Testis (tissue), 3 donors: ENCODE results near the gene KLK15. TPM values are rescaled to one million over a fixed set of nuclear protein-coding genes. Genes with fewer than 3 reads are reported as not detected.

Source experiments
- DNase-seq: peaks from one replicate; pipeline ENCODE4 v3.0.0-alpha.2; 2019
- H3K27ac ChIP-seq, 2 donors: fragments of 200-600 bp; sonication (generic); one replicate each; pipeline ENCODE4 v1.5.1; 2019
- H3K27me3 ChIP-seq: fragments of 200-600 bp; sonication (generic); one replicate; pipeline ENCODE4 v1.5.1; 2019
- H3K36me3 ChIP-seq: fragments of 200-600 bp; sonication (generic); one replicate; pipeline ENCODE4 v1.5.1; 2017; ENCODE audit warnings: low read depth; ENCODE audit errors: missing control alignments
- H3K4me1 ChIP-seq: fragments of 200-600 bp; sonication (generic); one replicate; pipeline ENCODE4 v1.5.1; 2019
- H3K4me3 ChIP-seq, 2 donors: fragments of 200-600 bp; sonication (generic); one replicate each; pipeline ENCODE4 v1.5.1; 2017 to 2019
- H3K9me3 ChIP-seq: fragments of 200-600 bp; sonication (generic); one replicate; pipeline ENCODE4 v1.5.1; 2017
- CTCF ChIP-seq, 3 experiments: fragments of 450-650 bp in 2 of 3; fragments of 200-600 bp in 1 of 3; sonication (generic) in 1 of 3; IDR thresholded peaks; one replicate each; pipeline ENCODE4 v1.5.1; 2016 to 2019; ENCODE audit warnings: antibody characterized with exemption in 3 of 3, mild to moderate bottlenecking in 2 of 3, moderate library complexity in 1 of 3
- POLR2A ChIP-seq: fragments of 450-650 bp; IDR thresholded peaks from one replicate; pipeline ENCODE4 v1.6.1; 2017; ENCODE audit warnings: antibody characterized with exemption, mild to moderate bottlenecking, moderate library complexity
- WGBS, 2 donors: methylation state at CpG; one replicate each; pipeline ENCODE4 v1.1.5; 2018; 5-methylcytosine and 5-hydroxymethylcytosine counted together
- intact Hi-C: fragments of 100-400 bp; cut with DNase I; formaldehyde crosslinking; loops from one replicate; pipeline ENCODE4 v1.15.1; 2023; ENCODE audit warnings: low total_unique reads
- polyA plus RNA-seq: library from polyadenylated mRNA; stranded (reverse); fragments of 350-450 nt; fragmentation: Illumina TruSeq; extraction: RNeasy Lipid Tissue Mini Kit (QIAGEN cat#74804); gene quantifications from one replicate; pipeline ENCODE4 v1.2.3, GENCODE V29; 2014; ENCODE audit warnings: low read depth, low replicate concordance; ENCODE audit not compliant: insufficient read depth
- total RNA-seq, 2 donors: library from RNA; depleted of rRNA; stranded (reverse); fragments of >200 nt; gene quantifications; one replicate each; pipeline ENCODE4 v1.2.3, GENCODE V29; 2016

Gene KLK15
- total and polyA plus RNA-seq, 3 donors from 2014 or later: 5.5 to 9.0 (median 7.4) TPM

DNA sequence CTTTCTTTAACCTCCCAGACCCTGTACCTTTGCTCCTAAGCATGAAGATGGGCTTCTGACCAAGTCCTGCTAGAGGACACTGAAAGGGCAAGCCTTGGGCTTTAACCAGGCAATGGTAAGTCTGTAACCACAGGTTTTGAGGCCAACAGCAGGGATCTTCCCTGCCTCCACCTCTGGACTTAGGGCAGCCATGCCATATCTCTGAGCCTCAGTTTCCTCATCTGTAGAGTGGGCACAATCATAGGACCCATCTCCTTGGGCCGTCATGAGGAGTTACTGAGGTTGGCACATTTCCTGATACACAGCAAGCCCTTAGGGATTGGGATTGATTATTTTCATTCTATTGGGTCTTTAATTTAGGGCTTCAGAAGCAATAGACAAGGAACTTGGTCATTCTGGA is 24.5 kb downstream of the KLK15 start:
- Histone ChIP-seq H3K27me3 (no peaks in the 10 kb centered on the region), H3K4me3 (no peak overlapping the region), H3K36me3 (no peaks in the 10 kb centered on the region), H3K4me1 (no peaks in the 10 kb centered on the region), H3K27ac (no peak overlapping the region), H3K9me3 (no peaks in the 10 kb centered on the region)
- intact Hi-C loops: no loop called here
- no peak for DNase-seq
- 71 to 76% methylated on average over 1 of the region's 1 CpG for WGBS, 2 donors
- TF ChIP-seq POLR2A: no peak
- no peak for TF ChIP-seq CTCF (IDR thresholded peaks at IDR 0.05)

DNA sequence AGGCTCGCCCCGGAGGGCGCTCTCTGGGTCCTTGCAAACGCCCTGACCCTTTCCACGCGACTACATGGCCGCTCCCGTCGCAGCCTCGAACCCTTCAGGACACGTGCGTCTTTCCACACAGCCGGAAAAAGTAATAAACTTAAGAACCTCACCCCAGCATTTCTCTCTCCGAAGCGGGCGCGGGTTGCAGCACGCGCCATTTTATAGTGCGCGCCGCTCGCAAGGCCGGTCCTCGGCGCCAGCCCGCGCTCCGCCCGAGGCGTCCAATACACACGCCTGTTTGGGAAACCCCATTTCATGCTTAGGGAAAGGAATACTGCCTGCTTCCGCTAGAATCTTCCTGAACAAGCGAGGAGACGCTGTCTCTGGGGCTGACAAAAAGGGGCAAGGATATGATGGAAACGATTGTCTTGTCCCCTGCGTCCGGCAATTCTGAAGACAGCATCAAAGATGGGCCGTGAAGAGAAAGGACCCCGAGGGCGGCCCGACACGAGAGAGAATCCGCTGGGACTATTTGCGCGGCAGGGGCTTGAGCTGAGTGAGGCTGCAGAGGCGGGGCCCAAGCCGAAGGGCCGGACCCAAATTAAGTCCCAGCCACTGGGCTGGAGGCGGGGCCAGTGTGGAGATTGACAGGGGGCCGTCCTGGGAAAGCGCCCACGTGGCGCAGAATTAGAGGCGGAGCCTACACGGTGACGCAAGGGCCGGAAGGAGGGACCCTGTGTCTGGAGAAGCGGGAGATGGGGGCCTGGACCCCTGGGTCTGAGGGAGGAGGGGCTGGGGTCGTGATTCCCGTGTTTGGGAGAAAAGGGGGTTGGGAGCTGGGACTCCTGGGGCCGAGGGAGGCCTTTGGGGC is 28.7 kb downstream of the KLK15 start:
- 0 to 2% methylated on average over 42 to 62 of the region's 62 CpGs for WGBS, 2 donors
- intact Hi-C loops: no loop called here
- Histone ChIP-seq H3K9me3 (no peaks in the 10 kb centered on the region), H3K4me1 (peaks cover 15% of the 10 kb centered on the region), H3K36me3 (no peaks in the 10 kb centered on the region), H3K27me3 (no peaks in the 10 kb centered on the region), H3K4me3 (peak overlapping the region; percentile 90 to 99), H3K27ac (peak overlapping the region; percentile 78 to 98)
- TF ChIP-seq POLR2A (no peak), CTCF (IDR thresholded peaks at IDR 0.05) (no peak)
- peak; percentile 100 for DNase-seq

DNA sequence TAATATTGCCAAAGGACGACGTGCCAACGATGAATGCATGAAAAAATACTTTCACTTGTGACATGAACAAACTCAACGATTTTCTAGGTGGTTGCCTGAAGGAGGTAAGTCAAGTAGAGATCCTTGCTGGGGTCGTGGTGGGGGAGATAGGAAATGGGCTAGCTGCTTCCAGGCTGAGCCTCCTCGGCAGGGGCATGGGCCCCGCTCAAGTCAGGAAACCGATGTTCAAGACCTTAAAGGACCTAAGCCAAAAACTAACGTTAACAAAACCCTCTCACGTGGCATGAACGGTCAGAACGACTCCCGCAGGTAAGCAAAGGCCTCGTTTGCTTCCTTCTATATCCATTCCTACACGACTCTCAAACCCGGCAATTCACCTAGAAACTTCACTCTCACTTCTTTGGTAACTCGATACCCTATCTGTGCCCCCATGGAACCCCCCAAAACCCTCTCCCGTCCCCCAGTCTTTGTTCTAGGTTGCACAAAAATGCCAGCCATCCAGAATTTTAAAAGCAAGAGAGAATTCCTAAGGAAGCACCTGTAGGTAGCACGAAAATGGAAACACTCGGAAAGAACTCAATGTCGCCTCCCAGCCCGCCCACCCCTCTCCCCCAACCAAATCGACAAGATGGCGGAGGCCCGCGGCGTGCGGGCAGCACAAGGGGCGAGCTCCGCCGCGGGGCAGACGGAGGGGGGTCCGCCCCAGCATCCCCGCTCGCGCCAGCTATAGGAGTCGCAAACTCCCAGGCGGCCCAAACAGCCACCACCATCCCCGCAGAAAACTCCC is 29.5 kb downstream of the KLK15 start:
- H3K36me3 ChIP-seq: no peaks in the 10 kb centered on the region
- no peaks in the 10 kb centered on the region for H3K27me3 ChIP-seq
- intact Hi-C loops: no loop called here
- DNase-seq: no peak
- H3K27ac ChIP-seq: peak overlapping the region; percentile 78 to 98
- WGBS, 2 donors: 1% methylated on average over 20 to 40 of the region's 40 CpGs
- H3K9me3 ChIP-seq: no peaks in the 10 kb centered on the region
- TF ChIP-seq POLR2A: no peak
- TF ChIP-seq CTCF (IDR thresholded peaks at IDR 0.05): no peak
- peak overlapping the region; percentile 90 to 99 for H3K4me3 ChIP-seq
- peaks cover 15% of the 10 kb centered on the region for H3K4me1 ChIP-seq

- no peak for DNase-seq
- TF ChIP-seq POLR2A: no peak
- TF ChIP-seq CTCF (IDR thresholded peaks at IDR 0.05): no peak
- intact Hi-C loops: no loop called here
- 93 to 95% methylated on average over 8 of the region's 8 CpGs for WGBS, 2 donors
- Histone ChIP-seq H3K36me3 (no peaks in the 10 kb centered on the region), H3K9me3 (no peaks in the 10 kb centered on the region), H3K27ac (no peak overlapping the region), H3K4me1 (peaks cover 15% of the 10 kb centered on the region), H3K27me3 (no peaks in the 10 kb centered on the region), H3K4me3 (no peak overlapping the region)
Measured at GRCh38 chr19:50801107-50801506, 32.3 kb downstream of the KLK15 start.
